Measurements from ENCODE around the gene UTP11.

GRCh38 chr1:38025233-38025632, 12.7 kb downstream of the UTP11 start:
- TF ChIP-seq, protein P1, sequence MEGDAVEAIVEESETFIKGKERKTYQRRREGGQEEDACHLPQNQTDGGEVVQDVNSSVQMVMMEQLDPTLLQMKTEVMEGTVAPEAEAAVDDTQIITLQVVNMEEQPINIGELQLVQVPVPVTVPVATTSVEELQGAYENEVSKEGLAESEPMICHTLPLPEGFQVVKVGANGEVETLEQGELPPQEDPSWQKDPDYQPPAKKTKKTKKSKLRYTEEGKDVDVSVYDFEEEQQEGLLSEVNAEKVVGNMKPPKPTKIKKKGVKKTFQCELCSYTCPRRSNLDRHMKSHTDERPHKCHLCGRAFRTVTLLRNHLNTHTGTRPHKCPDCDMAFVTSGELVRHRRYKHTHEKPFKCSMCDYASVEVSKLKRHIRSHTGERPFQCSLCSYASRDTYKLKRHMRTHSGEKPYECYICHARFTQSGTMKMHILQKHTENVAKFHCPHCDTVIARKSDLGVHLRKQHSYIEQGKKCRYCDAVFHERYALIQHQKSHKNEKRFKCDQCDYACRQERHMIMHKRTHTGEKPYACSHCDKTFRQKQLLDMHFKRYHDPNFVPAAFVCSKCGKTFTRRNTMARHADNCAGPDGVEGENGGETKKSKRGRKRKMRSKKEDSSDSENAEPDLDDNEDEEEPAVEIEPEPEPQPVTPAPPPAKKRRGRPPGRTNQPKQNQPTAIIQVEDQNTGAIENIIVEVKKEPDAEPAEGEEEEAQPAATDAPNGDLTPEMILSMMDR (conservative IDR thresholded peaks at IDR 0.05; ENCODE audit: low read length), result no peak
- no peak for TF ChIP-seq EZH2phosphoT487 (IDR thresholded peaks at IDR 0.05; ENCODE audit: borderline replicate concordance, low read depth, low read length)

Data from OCI-LY7 (cell line).